Measurements from ENCODE around the gene PIK3CB.

- no peak for TF ChIP-seq EZH2 (IDR thresholded peaks at IDR 0.05; ENCODE audit: borderline replicate concordance)
- TF ChIP-seq CTCF (IDR thresholded peaks at IDR 0.05; ENCODE audit: poor library complexity): no peak
These were observed 9.4 kb downstream of the PIK3CB start for GRCh38 chr3:138825336-138825735.

All from hepatocyte (in vitro differentiated cells).